Fibroblast of peridontal ligament (primary cell): ENCODE data around the gene SERPINB7.
A peak's percentile ranks its signal among the peaks of the same experiment; 100 is the strongest.
"Not testable (repeated sequence)": the region's sequence is repeated elsewhere in the genome, so short reads cannot be mapped to it uniquely, and the experiment has no call there.

Experiments used
- DNase-seq: peaks from one replicate; pipeline ENCODE4 v3.0.0-alpha.2; 2010; ENCODE audit errors: extremely low read depth

SERPINB7 gene

GRCh38 chr18:63775166-63775730 is at the start of gene SERPINB7:
Gene SERPINB7, plus strand, starts transcription at chr18:63775418. Its CDS starts 6,955 bp downstream, at chr18:63782373.
- peak; percentile 64 for DNase-seq

GRCh38 chr18:63725682-63726480 is 49.3 kb upstream of the SERPINB7 start:
- no peak for DNase-seq

- DNase-seq, result no peak
Measured at GRCh38 chr18:63730773-63731172, 44.4 kb upstream of the SERPINB7 start.

GRCh38 chr18:63731215-63731614 is 44.0 kb upstream of the SERPINB7 start:
- DNase-seq, result no peak

- DNase-seq, result no peak
Measured at GRCh38 chr18:63736876-63737275, 38.3 kb upstream of the SERPINB7 start.

GRCh38 chr18:63741769-63742168 is 33.4 kb upstream of the SERPINB7 start:
- DNase-seq, result peak; percentile 42

- no peak for DNase-seq
Measured at GRCh38 chr18:63747006-63747405, 28.2 kb upstream of the SERPINB7 start.

- no peak for DNase-seq
Measured at GRCh38 chr18:63749489-63749888, 25.7 kb upstream of the SERPINB7 start.

GRCh38 chr18:63752636-63753035 is 22.6 kb upstream of the SERPINB7 start:
- no peak for DNase-seq

GRCh38 chr18:63753676-63754075 is 21.5 kb upstream of the SERPINB7 start:
- DNase-seq, result no peak

- DNase-seq, result peak; percentile 48
Measured at GRCh38 chr18:63757541-63757940, 17.7 kb upstream of the SERPINB7 start.

- DNase-seq, result no peak
Measured at GRCh38 chr18:63758615-63759240, 16.5 kb upstream of the SERPINB7 start.

GRCh38 chr18:63759786-63760185 is 15.4 kb upstream of the SERPINB7 start:
- not testable (repeated sequence) for DNase-seq

- DNase-seq, result peak; percentile 90
Measured at GRCh38 chr18:63762518-63762917, 12.7 kb upstream of the SERPINB7 start.

GRCh38 chr18:63763831-63764600 is 11.2 kb upstream of the SERPINB7 start:
- peak; percentile 83 for DNase-seq

- DNase-seq, result no peak
Measured at GRCh38 chr18:63765837-63766236, 9.4 kb upstream of the SERPINB7 start.

- no peak for DNase-seq
Measured at GRCh38 chr18:63773551-63773950, 1.7 kb upstream of the SERPINB7 start.

- DNase-seq, result no peak
Measured at GRCh38 chr18:63774511-63774910, 707 bp upstream of the SERPINB7 start.

- no peak for DNase-seq
Measured at GRCh38 chr18:63779386-63779785, 4.2 kb downstream of the SERPINB7 start.

- no peak for DNase-seq
Measured at GRCh38 chr18:63783394-63783793, 8.2 kb downstream of the SERPINB7 start.

- DNase-seq, result no peak
Measured at GRCh38 chr18:63784787-63785452, 9.7 kb downstream of the SERPINB7 start.

GRCh38 chr18:63787673-63788072 is 12.5 kb downstream of the SERPINB7 start:
- DNase-seq, result no peak
